GM21447 (cell line): ENCODE results near the gene SLC7A8.

Source experiments
- ATAC-seq: cut with Tn5 transposase; IDR thresholded peaks from one replicate; pipeline ENCODE4 v1.9.1; 2021; ENCODE audit not compliant: unreplicated experiment

SLC7A8 gene

GRCh38 chr14:23159532-23159931, 23.9 kb downstream of the SLC7A8 start:
- no peak for ATAC-seq

- no peak for ATAC-seq
Measured at GRCh38 chr14:23158779-23159178, 24.7 kb downstream of the SLC7A8 start.

DNA sequence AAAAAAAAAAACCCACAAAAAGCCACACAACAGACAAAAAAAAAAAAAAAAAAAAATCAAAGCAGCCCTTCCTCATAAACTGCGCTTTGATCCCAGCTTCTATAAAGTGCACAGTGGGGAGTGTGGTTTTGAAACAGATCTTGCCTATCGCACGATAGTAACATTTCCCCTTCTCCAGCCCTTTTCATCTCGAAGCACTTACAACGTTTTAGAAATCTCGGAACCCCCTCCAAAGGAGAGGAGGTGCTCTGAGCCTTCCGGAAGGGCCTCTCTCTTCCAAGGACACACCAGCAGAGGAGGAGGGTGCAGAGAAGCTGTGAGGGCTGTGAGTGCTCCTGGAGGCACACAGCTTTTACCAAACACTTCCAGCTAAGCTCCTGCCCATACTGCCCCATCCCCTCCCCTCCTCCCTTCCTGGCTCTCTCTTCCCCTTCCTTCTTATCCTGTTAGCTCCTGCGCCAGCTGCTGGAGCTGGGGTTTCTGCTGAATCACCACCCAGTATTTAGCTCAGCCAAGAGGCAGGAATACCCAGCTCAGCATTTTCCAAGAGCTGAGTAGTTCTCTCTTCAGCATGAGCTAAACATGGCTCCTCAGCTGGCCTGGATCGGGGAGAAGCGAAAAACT, 28.4 kb downstream of the SLC7A8 start:
- ATAC-seq: no peak

- ATAC-seq: no peak
Measured at GRCh38 chr14:23153851-23154796, 29.3 kb downstream of the SLC7A8 start.

DNA sequence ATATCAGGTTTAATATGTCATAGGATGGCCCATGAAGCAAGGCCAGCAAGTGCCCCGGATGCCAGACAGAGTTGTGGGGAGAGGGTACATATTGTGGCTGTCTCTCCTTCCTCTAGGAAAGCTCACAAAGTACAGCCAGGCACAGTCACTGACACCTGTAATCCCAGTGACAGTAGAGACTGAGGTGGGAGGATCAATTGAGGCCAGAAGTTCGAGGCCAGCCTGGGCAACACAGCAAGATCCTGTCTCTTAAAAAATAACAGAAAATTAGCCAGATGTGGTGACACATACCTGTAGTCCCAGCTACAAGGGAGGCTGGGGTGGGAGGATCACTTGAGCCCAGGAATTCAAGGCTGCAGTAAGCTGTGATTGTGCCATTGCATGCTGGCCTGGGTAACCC, 32.1 kb downstream of the SLC7A8 start:
- ATAC-seq: no peak

DNA sequence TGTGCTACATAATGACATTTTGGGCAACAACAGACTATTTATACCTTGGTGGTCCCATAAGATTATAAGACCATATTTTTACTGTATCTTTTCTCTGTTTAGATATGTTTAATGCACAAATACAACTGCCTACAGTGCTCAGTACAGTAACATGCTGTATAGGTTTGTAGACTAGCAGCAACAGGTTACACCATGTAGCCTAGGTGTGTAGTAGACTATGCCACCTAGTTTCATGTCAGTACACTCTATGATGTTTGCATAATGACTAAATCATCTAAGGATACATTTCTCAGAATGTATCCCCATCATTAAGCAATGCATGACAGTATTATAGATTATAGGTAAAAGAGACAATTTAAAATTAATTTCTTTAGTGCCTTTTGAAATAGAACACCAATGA, 33.7 kb downstream of the SLC7A8 start:
- no peak for ATAC-seq

GRCh38 chr14:23148591-23149249, 34.7 kb downstream of the SLC7A8 start:
- no peak for ATAC-seq

- no peak for ATAC-seq
Measured at GRCh38 chr14:23147676-23148075, 35.8 kb downstream of the SLC7A8 start.

GRCh38 chr14:23146980-23147379, 36.5 kb downstream of the SLC7A8 start:
- no peak for ATAC-seq

- no peak for ATAC-seq
Measured at GRCh38 chr14:23146351-23146910, 37.0 kb downstream of the SLC7A8 start.

GRCh38 chr14:23145794-23146350, 37.6 kb downstream of the SLC7A8 start:
- ATAC-seq: no peak

GRCh38 chr14:23143911-23144310, 39.5 kb downstream of the SLC7A8 start:
- ATAC-seq: no peak

DNA sequence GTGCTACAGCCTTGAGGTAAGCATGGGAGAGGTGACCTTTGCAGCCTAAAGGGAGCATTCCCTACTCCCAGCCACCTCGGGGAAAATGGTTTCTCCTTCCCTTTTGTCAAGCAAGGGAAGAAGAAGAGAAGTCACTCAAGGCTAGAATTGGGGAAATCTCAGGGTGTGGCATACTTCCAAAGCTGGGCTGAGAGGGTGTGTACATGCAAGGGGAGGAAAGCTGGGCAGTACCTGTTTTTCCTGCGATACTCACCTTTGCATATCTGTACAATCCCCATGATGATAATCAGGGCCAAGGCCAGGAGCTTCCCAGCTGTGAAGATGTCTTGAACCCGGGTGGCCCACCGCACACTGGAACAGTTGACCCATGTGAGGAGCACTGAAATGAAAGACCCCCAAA, 40.6 kb downstream of the SLC7A8 start:
- ATAC-seq: no peak

DNA sequence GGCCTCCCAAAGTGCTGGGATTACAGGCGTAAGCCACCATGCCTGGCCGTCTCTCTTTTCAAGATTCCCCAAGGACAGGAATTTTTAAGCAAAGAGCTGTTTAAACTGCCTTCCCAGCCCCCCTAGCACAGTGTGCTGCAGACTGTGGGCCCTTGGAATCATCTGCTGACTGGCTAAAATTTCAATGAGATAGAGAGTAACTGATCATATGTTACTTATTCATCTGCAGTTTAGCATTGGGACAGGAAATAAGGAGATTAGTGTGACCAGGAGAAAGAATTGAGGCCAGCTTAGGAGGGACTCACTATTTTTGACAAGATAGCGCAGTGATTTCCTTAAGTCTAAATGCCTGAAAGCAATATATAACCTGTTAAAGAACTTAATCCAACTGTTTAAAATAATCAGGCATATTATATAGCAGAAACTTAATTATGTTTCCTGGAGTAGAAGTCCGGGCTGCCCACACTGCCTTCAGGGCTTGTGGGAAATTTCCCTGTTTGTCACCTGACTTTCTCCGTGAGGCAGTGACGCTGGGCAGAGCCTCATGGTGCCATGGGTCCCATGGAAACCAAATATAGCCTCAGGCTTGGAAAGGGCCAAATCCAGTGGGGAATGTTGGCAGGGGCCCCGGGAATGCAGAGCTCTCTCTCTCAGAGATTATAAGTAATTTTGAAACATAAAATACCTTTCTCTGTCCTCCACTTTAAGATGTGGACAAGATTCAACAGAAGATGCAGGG, 41.6 kb downstream of the SLC7A8 start:
- no peak for ATAC-seq

DNA sequence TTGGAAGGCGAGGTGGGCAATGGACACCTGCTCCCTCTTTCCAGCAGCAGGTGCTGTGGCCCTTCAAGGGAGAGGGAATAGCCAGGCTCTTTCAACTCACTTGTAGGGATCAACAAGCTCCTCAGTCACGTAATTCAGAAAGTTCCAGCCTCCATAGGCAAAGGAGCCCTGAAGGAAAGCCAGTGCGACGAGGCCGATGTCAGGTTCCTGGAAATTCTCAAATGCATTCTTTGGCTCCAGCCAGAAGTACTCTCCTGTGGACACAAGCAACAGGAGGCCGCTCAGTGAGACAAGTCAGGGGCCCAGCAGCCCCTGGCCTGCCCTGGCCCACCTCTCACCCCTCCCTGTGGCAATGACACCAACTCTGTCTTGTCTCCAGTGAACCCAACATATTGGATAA, 43.1 kb downstream of the SLC7A8 start:
- no peak for ATAC-seq

DNA sequence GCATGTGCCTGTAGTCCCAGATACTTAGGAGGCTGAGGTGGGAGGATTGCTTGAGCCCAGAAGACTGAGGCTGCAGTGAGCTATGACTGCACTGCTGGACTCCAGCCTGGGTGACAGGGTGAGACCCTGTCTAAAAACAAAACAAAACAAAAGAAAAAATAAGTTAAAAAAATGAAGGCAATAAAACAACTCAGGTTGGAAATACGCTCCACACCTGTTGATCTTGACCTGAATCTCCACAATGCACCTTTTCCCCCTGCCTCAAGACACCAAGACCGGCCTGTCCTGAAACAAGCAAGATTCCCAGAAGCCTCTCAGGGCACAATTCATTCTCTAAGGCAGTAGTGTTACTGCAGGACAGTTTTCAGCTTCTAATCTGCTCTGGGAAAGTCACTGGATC, 43.6 kb downstream of the SLC7A8 start:
- no peak for ATAC-seq

DNA sequence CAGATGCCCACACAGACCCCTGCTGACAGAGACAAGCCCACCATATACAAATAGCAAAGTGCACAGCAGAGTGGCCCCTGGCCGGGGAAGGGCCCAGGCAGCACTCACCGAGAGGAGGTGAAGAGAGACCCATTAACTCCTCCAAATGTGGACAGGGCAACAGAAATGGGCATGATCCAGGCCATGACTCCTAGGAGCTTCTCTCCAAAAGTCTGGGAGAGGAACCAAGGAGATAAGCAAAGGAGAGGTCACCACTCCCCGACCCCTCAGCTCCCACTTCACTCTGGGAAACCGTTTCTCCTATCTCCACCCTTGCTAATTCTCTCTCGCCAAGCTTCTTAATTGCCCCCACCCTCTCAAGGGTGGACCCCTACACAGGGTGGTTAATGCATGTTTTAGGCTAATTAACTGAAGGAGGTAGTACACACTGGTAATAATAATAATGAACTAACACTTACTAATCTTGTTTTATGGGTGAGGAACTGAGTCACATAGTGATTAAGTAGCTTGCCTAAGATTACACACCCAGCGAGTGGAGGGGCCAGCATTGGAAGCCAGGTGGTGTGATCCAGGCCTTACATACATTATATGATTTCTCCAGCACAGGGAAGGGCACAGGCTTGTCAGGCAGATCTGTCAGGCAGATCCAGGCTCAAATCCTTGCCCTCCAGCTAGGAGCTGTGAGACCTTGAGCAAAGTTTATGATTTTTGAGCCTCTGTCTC, 45.5 kb downstream of the SLC7A8 start:
- no peak for ATAC-seq

DNA sequence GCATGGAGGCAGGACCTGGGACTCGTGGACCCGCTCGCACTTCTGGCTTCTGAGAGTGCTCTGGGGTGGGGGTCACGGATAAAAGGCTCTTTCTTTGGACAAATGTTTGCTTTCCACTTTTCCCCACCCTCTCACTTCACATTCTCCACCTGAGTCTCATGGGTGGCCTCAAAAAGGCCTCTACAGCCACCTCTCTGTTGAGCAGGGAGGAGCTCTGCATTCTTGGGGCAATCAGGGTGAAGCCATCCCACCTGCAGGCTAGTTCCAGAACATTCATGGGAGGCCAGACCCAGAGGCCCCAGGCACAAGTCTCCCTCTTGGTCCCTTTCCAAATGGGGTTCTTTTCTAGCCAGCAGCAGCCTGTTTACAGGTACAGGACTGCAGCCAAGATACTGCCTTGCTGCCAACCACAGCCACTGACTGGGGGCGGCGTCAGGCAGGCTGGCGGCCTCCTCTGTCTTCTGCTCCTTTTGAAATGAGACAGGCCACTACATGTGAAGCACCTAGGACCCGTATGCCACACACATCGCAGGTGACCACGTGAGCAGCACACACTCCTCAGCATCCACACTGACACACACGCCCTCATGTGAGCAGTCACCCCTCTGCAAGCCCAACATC, 46.2 kb downstream of the SLC7A8 start:
- no peak for ATAC-seq

DNA sequence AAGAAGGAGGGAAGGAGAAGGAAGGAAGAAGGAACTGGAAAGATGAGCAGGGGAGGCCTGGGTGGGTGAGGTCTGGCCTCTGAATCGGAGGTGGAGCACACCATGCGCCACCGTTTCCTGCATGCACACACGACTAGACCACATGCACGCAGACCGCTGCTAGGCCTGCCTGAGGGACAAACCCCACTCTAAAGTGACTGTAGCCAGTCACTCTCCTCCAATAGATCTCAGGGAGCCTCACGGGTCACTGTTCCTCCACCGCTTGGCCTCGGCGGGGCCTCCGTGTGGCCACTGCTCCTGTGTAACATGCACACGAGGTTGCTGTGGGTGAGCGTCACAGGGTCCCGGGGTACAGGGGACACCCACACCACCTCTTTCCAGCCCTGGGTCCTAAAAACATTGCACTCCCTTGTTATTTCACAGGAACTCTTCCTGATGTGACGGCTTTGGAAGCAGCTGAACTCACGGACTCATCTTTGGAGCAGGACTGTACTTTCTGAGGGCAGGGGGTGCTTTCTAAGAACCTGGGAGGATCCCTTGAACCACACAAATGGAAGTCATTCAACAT, 46.8 kb downstream of the SLC7A8 start:
- ATAC-seq: no peak
